Activated CD4-positive, alpha-beta T cell treated with anti-CD3 and anti-CD28 coated beads, Interleukin-2, amount 50 U/mL, for 4 hours (primary cell): Measurements from ENCODE around the gene CCDC34.
"Not testable (repeated sequence)": the region's sequence is repeated elsewhere in the genome, so short reads cannot be mapped to it uniquely, and the experiment has no call there.

ENCODE experiments used
- DNase-seq, 2 experiments: peaks; one replicate each; pipeline ENCODE4 v3.0.0-alpha.2; 2020

CCDC34 gene

GRCh38 chr11:27321340-27321739 lies 41.7 kb downstream of the CCDC34 start:
- not testable (repeated sequence) for DNase-seq

- no peak for DNase-seq
Measured at GRCh38 chr11:27319072-27319471, 43.9 kb downstream of the CCDC34 start.

- DNase-seq = no peak
Measured at GRCh38 chr11:27317751-27318150, 45.3 kb downstream of the CCDC34 start.

GRCh38 chr11:27315836-27316235 lies 47.2 kb downstream of the CCDC34 start:
- DNase-seq = no peak

- DNase-seq = no peak
Measured at GRCh38 chr11:27313157-27313821, 49.7 kb downstream of the CCDC34 start.

GRCh38 chr11:27312110-27312509 lies 50.9 kb downstream of the CCDC34 start:
- DNase-seq = no peak

GRCh38 chr11:27310707-27311106 lies 52.3 kb downstream of the CCDC34 start:
- no peak for DNase-seq

- no peak for DNase-seq
Measured at GRCh38 chr11:27310182-27310581, 52.8 kb downstream of the CCDC34 start.

- no peak for DNase-seq
Measured at GRCh38 chr11:27309046-27309445, 54.0 kb downstream of the CCDC34 start.

- no peak for DNase-seq
Measured at GRCh38 chr11:27307232-27307631, 55.8 kb downstream of the CCDC34 start.

GRCh38 chr11:27305751-27306150 lies 57.3 kb downstream of the CCDC34 start:
- DNase-seq = no peak

- no peak for DNase-seq
Measured at GRCh38 chr11:27304514-27304913, 58.5 kb downstream of the CCDC34 start.

- DNase-seq = no peak
Measured at GRCh38 chr11:27303903-27304302, 59.1 kb downstream of the CCDC34 start.

- DNase-seq = no peak
Measured at GRCh38 chr11:27300974-27301373, 62.0 kb downstream of the CCDC34 start.

GRCh38 chr11:27297616-27298015 lies 65.4 kb downstream of the CCDC34 start:
- no peak for DNase-seq

GRCh38 chr11:27296497-27296896 lies 66.5 kb downstream of the CCDC34 start:
- DNase-seq = no peak

GRCh38 chr11:27295928-27296327 lies 67.1 kb downstream of the CCDC34 start:
- no peak for DNase-seq

GRCh38 chr11:27294654-27295053 lies 68.4 kb downstream of the CCDC34 start:
- no peak for DNase-seq

- no peak for DNase-seq
Measured at GRCh38 chr11:27293515-27294417, 69.2 kb downstream of the CCDC34 start.

GRCh38 chr11:27292637-27293010 lies 70.4 kb downstream of the CCDC34 start:
- no peak for DNase-seq

GRCh38 chr11:27291954-27292636 lies 70.9 kb downstream of the CCDC34 start:
- no peak for DNase-seq

GRCh38 chr11:27291302-27291889 lies 71.6 kb downstream of the CCDC34 start:
- no peak for DNase-seq
